H1 (cell line): ENCODE data around the gene ETFDH. TPM values are rescaled to one million over a fixed set of nuclear protein-coding genes. Genes with fewer than 3 reads are reported as not detected.

Experiments used
- ASH2L ChIP-seq: fragments of 200-600, 300-600 bp; sonication (generic); IDR thresholded peaks from one replicate; pipeline ENCODE4 v1.7.1; 2017; ENCODE audit warnings: low read length
- EP300 ChIP-seq, 2 experiments: IDR thresholded peaks; 1 replicate in 1 of 2; 2 replicates in 1 of 2; pipeline ENCODE4 v1.6.1; 2011 to 2012; ENCODE audit warnings: low read depth in 2 of 2, low read length in 2 of 2, mild to moderate bottlenecking in 2 of 2, borderline replicate concordance in 1 of 2, inconsistent platforms in 1 of 2, moderate library complexity in 1 of 2
- HDAC2 ChIP-seq, 2 experiments: fragments of 300-600 bp in 1 of 2; sonication (generic) in 1 of 2; IDR thresholded peaks; 2 replicates each; pipeline ENCODE4 v1.6.1; 2011 to 2012; ENCODE audit warnings: low read depth in 2 of 2, low read length in 2 of 2, mild to moderate bottlenecking in 2 of 2, moderate library complexity in 2 of 2, borderline replicate concordance in 1 of 2, inconsistent platforms in 1 of 2
- KDM5A ChIP-seq: fragments of 200-600 bp; IDR thresholded peaks from 2 replicates; pipeline ENCODE4 v1.7.1; 2012; ENCODE audit warnings: mild to moderate bottlenecking, low read length, inconsistent platforms, mixed read lengths
- NANOG ChIP-seq: IDR thresholded peaks from 2 replicates; pipeline ENCODE4 v1.6.1; 2011; ENCODE audit warnings: low read length, low read depth, mild to moderate bottlenecking, inconsistent platforms; ENCODE audit not compliant: insufficient read depth, poor library complexity, severe bottlenecking
- PHF8 ChIP-seq: fragments of 200-600 bp; sonication (generic); conservative IDR thresholded peaks from 2 replicates; pipeline ENCODE4 v1.7.1; 2012; ENCODE audit warnings: low read depth, mild to moderate bottlenecking, inconsistent platforms, low read length, moderate library complexity
- POLR2AphosphoS5 ChIP-seq: IDR thresholded peaks from 2 replicates; pipeline ENCODE4 v1.6.1; 2011; ENCODE audit warnings: low read depth, low read length
- RAD21 ChIP-seq, 2 experiments: IDR thresholded peaks in 1 of 2; conservative IDR thresholded peaks in 1 of 2; 2 replicates each; pipeline ENCODE4 v1.6.1; 2011; ENCODE audit warnings: low read depth in 2 of 2, low read length in 2 of 2, improper control_type of control experiment in 1 of 2, inconsistent platforms in 1 of 2, mild to moderate bottlenecking in 1 of 2, moderate library complexity in 1 of 2
- RXRA ChIP-seq: IDR thresholded peaks from 2 replicates; pipeline ENCODE4 v1.6.1; 2011; ENCODE audit warnings: low read depth, mild to moderate bottlenecking, low read length, moderate library complexity; ENCODE audit not compliant: insufficient read depth
- SIRT6 ChIP-seq: IDR thresholded peaks from one replicate; pipeline ENCODE4 v1.7.1; 2012; ENCODE audit warnings: low read length, inconsistent platforms
- TAF1 ChIP-seq: IDR thresholded peaks from 2 replicates; pipeline ENCODE4 v1.6.1; 2011; ENCODE audit warnings: mild to moderate bottlenecking, low read depth, low read length
- TCF12 ChIP-seq: IDR thresholded peaks from 2 replicates; pipeline ENCODE4 v1.6.1; 2011; ENCODE audit warnings: low read depth, mild to moderate bottlenecking, low read length
- YY1 ChIP-seq: IDR thresholded peaks from 2 replicates; pipeline ENCODE4 v1.6.1; 2011; ENCODE audit warnings: low read depth, mild to moderate bottlenecking, low read length
- ZNF274 ChIP-seq: IDR thresholded peaks from 2 replicates; pipeline ENCODE4 v1.7.0; 2012; ENCODE audit warnings: low read length, borderline replicate concordance; ENCODE audit errors: extremely low read depth
- polyA plus RNA-seq, 7 experiments: library from polyadenylated mRNA; depleted of rRNA in 3 of 7; stranded (reverse) in 5 of 7; unstranded in 2 of 7; fragments of >200 nt in 5 of 7; fragments of 200-250 nt in 2 of 7; gene quantifications; 1 replicate in 5 of 7; 2 replicates in 1 of 7; 4 replicates in 1 of 7; pipeline versions ENCODE4 v1.2.1 to v1.2.3, GENCODE V29; 2011 to 2013; ENCODE audit warnings: missing spikeins in 2 of 7, mixed read lengths in 2 of 7
- total RNA-seq: library from RNA; stranded (reverse); fragmentation: NEBNext Ultra II Directional; extraction: Animal tissue kit (Norgen Biotek cat#: 25700); gene quantifications from 2 replicates; pipeline ENCODE4 v1.2.1, GENCODE V29; 2021
- TF ChIP-seq, protein P1 (sequence below): IDR thresholded peaks from 2 replicates; pipeline ENCODE4 v1.6.1; 2011; ENCODE audit warnings: low read length, improper control_type of control experiment
- TF ChIP-seq, protein P2 (sequence below): IDR thresholded peaks from 2 replicates; pipeline ENCODE4 v1.6.1; 2011; ENCODE audit warnings: low read depth, mild to moderate bottlenecking, low read length; ENCODE audit not compliant: insufficient read depth
- TF ChIP-seq, protein P3 (sequence below): IDR thresholded peaks from 2 replicates; pipeline ENCODE4 v1.6.1; 2012; ENCODE audit warnings: inconsistent platforms

The ETFDH gene
- total and polyA plus RNA-seq, 2 of the 8 experiments (the other 6 are each of a cell fraction or from before 2014, with no cell fraction given), result 11.3 to 15.7 TPM

DNA sequence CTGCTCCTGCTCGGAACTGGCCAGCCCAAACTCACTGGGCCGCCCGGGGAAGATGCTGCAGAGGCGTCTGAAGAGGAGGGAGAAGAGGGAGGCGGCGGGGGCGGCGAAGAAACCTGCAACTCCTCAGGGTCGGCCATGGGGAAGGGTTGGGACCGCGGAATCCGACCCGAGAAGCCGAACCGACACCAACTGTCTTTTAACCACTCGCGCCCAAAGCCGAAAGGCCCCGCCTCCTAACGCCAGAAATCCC lies 506 bp upstream of the ETFDH start, which contains the start of gene C4orf46 (continued):
- no peak for TF ChIP-seq ZNF274
- peak; percentile 69; the same call in 1 of the 2 replicates for TF ChIP-seq TAF1
- TF ChIP-seq HDAC2 (IDR thresholded peaks at IDR 0.05; ENCODE audit: borderline replicate concordance in 1 of 2, low read depth in 2 of 2, low read length in 2 of 2), result 0 out of 4 replicates have a peak, but pooled peaks of 1 of the 2 experiments have one; percentile 7
- TF ChIP-seq TCF12, result no peak
- TF ChIP-seq POLR2AphosphoS5, result peak; percentile 71; the same call in 1 of the 2 replicates
- TF ChIP-seq RAD21 (IDR thresholded peaks at IDR 0.05 in 1 of 2, conservative IDR thresholded peaks at IDR 0.05 in 1 of 2; ENCODE audit: low read depth in 2 of 2, low read length in 2 of 2), result no peak
- TF ChIP-seq, protein P1, sequence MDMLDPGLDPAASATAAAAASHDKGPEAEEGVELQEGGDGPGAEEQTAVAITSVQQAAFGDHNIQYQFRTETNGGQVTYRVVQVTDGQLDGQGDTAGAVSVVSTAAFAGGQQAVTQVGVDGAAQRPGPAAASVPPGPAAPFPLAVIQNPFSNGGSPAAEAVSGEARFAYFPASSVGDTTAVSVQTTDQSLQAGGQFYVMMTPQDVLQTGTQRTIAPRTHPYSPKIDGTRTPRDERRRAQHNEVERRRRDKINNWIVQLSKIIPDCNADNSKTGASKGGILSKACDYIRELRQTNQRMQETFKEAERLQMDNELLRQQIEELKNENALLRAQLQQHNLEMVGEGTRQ, result no peak
- TF ChIP-seq ASH2L, result peak; percentile 52
- TF ChIP-seq EP300 (IDR thresholded peaks at IDR 0.05; ENCODE audit: borderline replicate concordance in 1 of 2, low read depth in 2 of 2, low read length in 2 of 2), result no peak
- no peak for TF ChIP-seq NANOG
- TF ChIP-seq, protein P2, sequence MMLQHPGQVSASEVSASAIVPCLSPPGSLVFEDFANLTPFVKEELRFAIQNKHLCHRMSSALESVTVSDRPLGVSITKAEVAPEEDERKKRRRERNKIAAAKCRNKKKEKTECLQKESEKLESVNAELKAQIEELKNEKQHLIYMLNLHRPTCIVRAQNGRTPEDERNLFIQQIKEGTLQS, result no peak
- TF ChIP-seq PHF8, result peak; percentile 67
- no peak for TF ChIP-seq SIRT6
- TF ChIP-seq KDM5A, result no peak
- TF ChIP-seq, protein P3, sequence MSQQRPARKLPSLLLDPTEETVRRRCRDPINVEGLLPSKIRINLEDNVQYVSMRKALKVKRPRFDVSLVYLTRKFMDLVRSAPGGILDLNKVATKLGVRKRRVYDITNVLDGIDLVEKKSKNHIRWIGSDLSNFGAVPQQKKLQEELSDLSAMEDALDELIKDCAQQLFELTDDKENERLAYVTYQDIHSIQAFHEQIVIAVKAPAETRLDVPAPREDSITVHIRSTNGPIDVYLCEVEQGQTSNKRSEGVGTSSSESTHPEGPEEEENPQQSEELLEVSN, result peak; percentile 74; the same call in 1 of the 2 replicates
- 0 out of 2 replicates have a peak, but pooled peaks have one; percentile 28 for TF ChIP-seq YY1
- no peak for TF ChIP-seq RXRA
